ENCODE measurements around the gene MLF2. TPM values are rescaled to one million over a fixed set of nuclear protein-coding genes. Genes with fewer than 3 reads are reported as not detected.

The MLF2 gene
- 158 TPM for total RNA-seq
- long read RNA-seq, transcript MLF2-201 (9 exons, 1,969 nt), result major isoform, 128 of 156 reads
- long read RNA-seq, partial matches to known transcripts, result 22 of 156 reads
- long read RNA-seq, other reads (novel, unspliced or antisense), result 6 of 156 reads

DNA sequence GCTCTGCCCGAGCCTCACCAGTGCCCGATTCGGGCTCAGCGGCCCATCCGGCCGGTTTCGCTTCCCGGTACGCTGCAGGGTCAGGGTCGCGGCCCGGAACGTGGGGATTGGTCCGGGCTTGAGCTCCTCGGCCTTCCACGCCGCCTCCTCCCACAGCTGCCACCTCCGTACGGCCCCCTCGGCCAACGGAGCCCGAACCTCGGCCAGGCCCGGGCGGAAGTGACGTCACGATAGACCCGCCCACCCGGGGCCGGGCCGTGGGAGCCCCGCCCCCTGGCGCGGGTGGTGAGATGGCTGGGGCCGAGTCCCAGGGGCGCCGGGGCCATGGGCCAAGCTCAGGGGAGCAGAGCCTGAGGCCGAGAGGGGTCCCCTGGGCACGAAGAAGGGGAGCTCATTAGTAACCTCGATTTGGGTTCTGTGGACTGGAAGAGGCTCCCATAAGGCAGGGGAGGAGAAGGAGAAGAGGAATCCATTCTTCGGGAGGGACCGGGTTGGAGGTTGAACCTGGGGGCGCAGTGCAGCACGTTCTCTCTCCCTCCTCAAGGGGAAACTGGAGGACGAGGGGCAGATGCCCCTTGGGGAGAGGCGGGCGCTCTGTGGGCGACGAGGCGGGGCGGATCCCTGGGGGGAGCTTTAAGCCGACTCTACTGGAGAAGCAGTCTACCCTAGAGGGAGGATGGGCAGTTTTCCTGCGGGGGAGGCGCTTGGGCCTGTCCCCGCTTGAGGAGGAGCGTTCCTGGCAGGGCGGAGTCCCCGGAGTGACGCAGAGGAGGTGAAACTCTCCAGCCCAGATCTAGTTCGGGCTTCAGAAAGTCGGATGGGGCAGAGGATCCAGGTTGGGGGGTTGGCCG, at the start of gene MLF2:
TSS of gene MLF2 (minus strand) at position 221 of the 851 bp plus-strand sequence. CDS start 807 bp downstream, outside the sequence.
- ATAC-seq, result peak; percentile 95
- DNase-seq, result peak; percentile 98
- intact Hi-C loops (cut with micrococcal nuclease), result no loop called here

- intact Hi-C loops (cut with micrococcal nuclease), result no loop called here
- ATAC-seq (no peak), DNase-seq (no peak)
Measured at GRCh38 chr12:6799147-6799546, 46.2 kb upstream of the MLF2 start.

GRCh38 chr12:6796576-6796975, 43.6 kb upstream of the MLF2 start:
- ATAC-seq, result no peak
- intact Hi-C loops (cut with micrococcal nuclease), result no loop called here
- DNase-seq, result no peak

DNA sequence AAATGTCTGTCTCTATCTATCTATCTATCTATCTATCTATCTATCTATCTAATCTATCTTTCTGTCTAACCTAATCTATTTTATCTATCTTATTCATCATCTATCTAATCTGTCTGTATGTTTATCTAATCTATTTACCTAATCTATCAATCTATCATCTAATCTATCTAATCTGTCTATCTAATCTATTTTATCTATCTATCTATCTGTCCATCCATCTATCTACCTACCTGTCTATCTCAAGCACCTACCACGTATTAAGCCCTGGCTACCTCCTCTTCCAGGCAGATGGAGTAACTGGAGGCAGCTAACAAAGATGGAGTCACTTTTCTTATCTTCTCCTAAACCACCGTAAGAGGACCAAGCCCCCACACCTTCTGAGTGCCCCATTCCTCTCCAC, 42.1 kb upstream of the MLF2 start:
- DNase-seq (no peak), ATAC-seq (no peak)
- intact Hi-C loops (cut with micrococcal nuclease), result no loop called here

DNA sequence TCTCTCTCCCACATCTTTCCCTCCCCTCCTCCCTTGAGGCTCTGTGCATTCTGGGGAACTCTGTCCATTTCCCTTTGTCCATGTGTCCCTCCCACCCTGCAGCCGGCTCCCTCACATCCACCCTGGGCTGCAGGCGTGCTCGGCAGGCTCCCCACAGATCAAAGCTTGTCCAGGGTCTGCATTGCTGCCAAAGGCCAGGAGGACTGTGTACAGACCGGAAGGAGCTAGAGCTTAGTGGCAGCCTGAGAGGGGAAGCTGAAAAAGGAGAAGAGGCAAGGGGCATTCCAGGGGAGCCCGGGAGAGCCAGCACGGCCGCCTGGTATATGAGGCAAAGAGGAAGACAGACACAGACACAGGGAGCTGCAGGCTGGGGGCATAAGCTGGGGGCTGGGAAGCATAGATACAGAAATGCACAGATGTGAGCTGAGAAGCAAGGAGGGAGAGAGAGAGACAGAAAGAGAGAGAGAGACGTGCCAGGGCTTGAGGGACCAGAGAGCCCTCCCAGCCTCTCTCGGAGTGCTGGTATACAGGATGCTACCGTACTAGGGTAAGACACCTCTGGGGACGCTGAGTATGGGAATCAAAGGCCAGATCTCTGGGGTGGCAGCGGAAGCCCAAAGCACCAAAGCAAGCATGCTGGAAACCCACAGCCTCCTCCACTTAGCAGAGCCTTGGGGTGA, 39.7 kb upstream of the MLF2 start:
- intact Hi-C loops (cut with micrococcal nuclease), result no loop called here
- DNase-seq, result peak; percentile 55
- peak; percentile 69 for ATAC-seq

DNA sequence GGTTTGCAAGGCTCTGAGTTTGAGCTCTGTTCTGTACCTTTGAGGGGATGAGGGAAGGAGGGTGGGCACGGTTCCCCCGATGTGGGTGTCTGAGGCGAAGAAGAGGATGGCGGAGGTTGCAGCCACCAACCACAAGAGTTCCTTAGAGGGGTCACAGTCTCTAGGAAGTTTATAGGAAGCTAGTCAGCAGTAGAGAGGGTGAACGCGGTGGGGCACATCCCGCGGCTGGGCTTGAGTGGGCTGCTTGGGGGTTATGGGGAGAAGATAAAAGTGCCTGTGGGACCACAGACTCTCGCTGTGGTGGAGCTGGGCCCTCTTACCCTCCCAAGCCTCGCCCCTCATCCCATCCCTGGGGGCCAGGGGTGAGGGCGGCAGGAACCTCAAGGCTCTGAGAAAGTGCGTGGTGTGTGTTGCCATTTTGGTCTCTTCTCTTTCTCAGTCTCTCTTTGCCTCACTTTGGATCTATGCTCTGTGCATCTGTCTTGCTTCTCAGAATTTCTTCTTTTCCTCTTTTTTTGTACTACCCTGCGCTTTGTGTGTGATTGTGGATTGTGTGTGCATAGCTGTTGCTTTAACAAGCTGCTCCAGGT, 39.1 kb upstream of the MLF2 start:
- intact Hi-C loops (cut with micrococcal nuclease), result no loop called here
- ATAC-seq (no peak), DNase-seq (no peak)

- ATAC-seq (no peak), DNase-seq (no peak)
- intact Hi-C loops (cut with micrococcal nuclease), result no loop called here
Measured at GRCh38 chr12:6790496-6791150, 37.7 kb upstream of the MLF2 start.

- DNase-seq (peak; percentile 77), ATAC-seq (peak; percentile 81)
- intact Hi-C loops (cut with micrococcal nuclease), result no loop called here
Measured at GRCh38 chr12:6788972-6789924, 36.3 kb upstream of the MLF2 start, which contains the start of gene CD4. TSS of gene CD4 (plus strand) at chr12:6789528. CDS start at chr12:6800139, 10,611 bp downstream.

DNA sequence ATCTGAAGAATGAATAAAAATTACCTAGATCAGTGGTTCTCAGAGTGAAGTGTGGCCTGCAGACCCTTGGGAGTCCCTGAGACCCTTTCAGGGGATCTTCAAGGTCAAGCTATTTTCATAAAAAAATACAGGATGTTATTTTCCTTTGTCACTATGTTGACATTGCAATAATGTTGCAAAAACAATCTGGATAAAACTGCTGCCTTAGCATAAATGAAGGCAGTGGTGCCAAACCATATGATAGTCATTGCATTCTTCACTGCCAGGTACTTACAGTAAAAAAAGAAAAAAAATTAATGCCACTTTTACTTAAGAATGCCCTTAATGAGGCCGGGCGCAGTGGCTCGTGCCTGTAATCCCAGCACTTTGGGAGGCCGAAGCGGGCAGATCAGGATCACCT, 34.4 kb upstream of the MLF2 start:
- no peak for ATAC-seq
- intact Hi-C loops (cut with micrococcal nuclease), result no loop called here
- DNase-seq, result no peak

GRCh38 chr12:6786416-6787094, 33.6 kb upstream of the MLF2 start:
- intact Hi-C loops (cut with micrococcal nuclease), result no loop called here
- DNase-seq (no peak), ATAC-seq (no peak)

- intact Hi-C loops (cut with micrococcal nuclease), result no loop called here
- DNase-seq (no peak), ATAC-seq (no peak)
Measured at GRCh38 chr12:6784761-6785160, 31.8 kb upstream of the MLF2 start.

DNA sequence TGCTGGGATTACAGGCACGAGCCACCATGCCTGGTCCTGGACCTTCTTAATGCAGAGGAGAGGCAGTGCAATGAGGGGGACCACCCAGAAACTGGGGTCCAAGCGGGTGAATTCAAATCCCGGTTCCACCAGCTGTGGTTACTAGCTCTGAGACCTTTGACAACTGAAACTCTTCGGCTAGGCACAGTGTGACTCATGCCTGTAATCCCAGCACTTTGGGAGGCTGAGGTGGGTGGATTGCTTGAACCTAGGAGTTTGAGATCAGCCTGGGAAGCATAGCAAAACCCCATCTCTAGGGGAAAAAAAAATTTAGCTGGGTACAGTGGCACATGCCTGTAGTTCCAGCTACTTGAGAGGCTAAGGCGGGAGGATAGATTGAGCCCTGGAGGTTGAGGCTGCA, 31.4 kb upstream of the MLF2 start:
- DNase-seq (no peak), ATAC-seq (no peak)
- intact Hi-C loops (cut with micrococcal nuclease), result no loop called here

DNA sequence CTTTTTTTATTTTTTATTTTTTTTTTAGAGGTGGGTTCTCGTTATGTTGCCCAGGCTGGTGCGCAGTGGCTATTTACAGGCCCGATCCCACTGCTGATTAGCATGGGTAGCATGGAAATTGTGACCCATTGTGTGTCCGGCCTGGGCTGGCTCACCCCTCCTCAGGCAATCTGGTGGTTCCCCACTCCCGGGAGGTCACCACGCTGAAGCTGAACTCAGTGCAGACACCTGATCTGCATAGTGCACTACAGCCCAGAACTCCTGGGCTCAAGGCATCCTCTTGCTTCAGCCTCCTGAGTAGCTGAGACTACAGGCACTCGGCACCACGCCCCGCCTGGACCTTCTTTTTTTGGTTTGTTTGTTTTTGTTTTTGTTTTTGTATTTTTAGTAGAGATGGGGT, 30.9 kb upstream of the MLF2 start:
- DNase-seq (no peak), ATAC-seq (no peak)
- intact Hi-C loops (cut with micrococcal nuclease), result no loop called here

DNA sequence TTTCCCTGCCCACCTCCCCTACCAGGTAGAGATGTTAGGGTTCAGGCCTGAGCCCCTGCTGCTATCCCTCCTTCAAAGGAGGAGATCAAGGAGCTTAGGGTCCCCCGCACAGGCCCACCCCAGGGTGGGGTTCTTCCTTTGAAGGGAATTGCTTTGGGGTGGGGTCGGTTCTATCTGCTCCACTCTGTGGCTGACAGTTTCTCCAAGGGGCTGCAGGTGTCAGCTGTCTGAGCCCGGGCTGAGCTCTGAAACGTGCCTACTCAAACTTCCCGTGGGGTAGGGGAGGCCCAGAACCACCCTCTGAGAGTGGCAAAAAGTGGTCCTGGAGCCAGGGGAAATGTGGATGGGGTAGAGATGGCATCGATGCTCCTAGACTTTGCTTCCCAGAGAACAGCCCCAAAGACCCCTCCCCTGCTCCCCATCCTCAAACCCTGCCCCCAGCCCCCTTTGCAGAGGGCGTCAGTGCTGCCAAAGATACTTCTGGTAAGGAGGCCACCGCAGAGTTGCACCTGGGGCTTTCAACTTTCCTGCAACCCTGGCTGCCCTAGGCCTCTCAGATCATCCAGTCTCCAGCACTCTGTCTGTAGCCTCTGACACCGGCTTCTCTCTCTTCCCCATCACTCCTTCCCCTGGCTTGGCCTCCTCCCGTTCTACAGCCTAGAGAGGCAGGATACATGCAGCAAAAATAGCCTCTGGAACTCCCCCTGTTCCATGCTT, 30.1 kb upstream of the MLF2 start:
- DNase-seq (no peak), ATAC-seq (no peak)
- intact Hi-C loops (cut with micrococcal nuclease), result no loop called here

DNA sequence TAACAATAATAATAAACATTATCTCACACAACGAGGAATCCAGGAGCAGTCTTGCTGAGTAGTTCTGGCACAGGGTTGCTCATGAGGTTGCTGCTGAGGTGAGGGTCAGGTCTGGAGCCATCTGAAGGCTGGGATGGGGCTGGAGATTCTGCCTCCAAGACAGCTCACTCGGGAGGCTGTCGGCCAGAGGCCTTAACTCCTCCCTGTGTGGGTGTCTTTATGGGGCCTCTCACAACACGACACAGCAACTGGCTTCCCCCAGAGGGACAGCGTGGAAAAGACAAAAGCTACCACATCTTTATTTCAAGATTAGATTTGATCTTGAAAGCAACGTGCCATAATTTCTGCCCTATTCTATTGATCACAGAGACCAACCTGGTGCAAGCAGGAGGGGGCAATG, 29.2 kb upstream of the MLF2 start:
- intact Hi-C loops (cut with micrococcal nuclease), result no loop called here
- DNase-seq, result no peak
- ATAC-seq, result no peak

- ATAC-seq (no peak), DNase-seq (no peak)
- intact Hi-C loops (cut with micrococcal nuclease), result no loop called here
Measured at GRCh38 chr12:6780573-6780972, 27.6 kb upstream of the MLF2 start.

DNA sequence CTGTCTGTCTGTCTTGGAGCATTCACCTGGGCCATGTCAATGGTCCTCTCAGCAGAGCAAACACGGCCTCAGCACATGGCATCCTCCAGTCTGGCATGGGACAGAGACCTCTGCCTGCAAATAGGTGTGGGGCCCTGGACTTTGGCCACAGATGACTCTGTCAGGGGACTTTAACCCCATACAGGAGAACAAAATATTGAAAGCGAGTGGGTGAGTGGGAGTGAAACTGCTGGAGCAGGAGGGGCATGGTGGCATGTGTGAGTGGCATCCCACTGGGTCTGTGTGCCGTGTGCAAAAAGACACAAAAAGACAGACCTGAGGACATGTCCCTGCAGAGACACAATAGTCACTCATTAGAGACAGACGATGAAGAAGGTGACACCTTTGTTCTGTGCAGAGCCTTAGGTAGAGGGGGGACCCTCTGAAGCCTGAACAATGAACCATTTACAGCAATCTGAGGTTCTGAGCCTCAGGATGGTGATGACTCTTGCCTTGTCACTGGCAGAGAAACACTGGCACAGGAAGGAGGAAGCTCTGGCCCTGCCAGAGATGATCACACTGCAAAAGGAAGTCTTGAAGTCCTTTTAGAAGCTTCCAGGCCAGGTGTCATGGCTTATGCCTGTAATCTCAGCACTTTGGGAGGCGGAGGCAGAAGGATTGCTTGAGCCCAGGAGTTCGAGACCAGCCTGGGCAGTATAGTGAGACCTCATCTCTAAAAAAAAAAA, 26.9 kb upstream of the MLF2 start:
- ATAC-seq, result no peak
- no peak for DNase-seq
- intact Hi-C loops (cut with micrococcal nuclease), result no loop called here
